Fibroblast of pulmonary artery (primary cell): ENCODE measurements around the gene CDK19.

Experiments used
- DNase-seq: peaks from one replicate; pipeline ENCODE4 v3.0.0-alpha.2; 2010; ENCODE audit warnings: low read depth
- H3K4me3 ChIP-seq: replicated peaks from 2 replicates; pipeline ENCODE4 v1.5.1; 2011; ENCODE audit warnings: low read depth, mild to moderate bottlenecking, control low read depth, low read length, moderate library complexity
- TF ChIP-seq, protein P1 (sequence below): IDR thresholded peaks from 2 replicates; pipeline ENCODE4 v1.5.1; 2011; ENCODE audit warnings: mild to moderate bottlenecking, control low read depth, low read length, inconsistent platforms; ENCODE audit errors: missing control alignments

The CDK19 gene

DNA sequence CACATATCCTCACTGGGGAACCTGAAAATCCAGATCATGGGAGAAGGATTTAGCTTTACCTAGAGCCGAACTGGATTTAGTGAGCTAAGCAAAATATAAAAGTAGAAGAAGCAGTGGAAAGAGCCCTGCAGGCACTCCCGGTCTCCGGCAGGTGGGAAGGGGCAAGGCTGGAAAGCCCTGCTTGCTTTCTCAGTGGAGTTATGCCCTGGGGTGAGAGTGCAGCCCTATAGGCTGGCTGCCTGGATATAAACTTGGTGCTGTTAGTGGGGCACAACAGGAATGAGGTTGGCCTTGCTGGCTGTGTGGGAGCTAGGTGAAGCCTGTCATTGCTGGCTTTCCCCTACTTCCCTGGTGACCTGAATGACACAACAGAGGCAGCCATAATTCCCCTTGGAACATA lies 122.0 kb downstream of the CDK19 start:
- TF ChIP-seq, protein P1, sequence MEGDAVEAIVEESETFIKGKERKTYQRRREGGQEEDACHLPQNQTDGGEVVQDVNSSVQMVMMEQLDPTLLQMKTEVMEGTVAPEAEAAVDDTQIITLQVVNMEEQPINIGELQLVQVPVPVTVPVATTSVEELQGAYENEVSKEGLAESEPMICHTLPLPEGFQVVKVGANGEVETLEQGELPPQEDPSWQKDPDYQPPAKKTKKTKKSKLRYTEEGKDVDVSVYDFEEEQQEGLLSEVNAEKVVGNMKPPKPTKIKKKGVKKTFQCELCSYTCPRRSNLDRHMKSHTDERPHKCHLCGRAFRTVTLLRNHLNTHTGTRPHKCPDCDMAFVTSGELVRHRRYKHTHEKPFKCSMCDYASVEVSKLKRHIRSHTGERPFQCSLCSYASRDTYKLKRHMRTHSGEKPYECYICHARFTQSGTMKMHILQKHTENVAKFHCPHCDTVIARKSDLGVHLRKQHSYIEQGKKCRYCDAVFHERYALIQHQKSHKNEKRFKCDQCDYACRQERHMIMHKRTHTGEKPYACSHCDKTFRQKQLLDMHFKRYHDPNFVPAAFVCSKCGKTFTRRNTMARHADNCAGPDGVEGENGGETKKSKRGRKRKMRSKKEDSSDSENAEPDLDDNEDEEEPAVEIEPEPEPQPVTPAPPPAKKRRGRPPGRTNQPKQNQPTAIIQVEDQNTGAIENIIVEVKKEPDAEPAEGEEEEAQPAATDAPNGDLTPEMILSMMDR, result no peak
- no peak for DNase-seq
- H3K4me3 ChIP-seq, result no peak overlapping the region

DNA sequence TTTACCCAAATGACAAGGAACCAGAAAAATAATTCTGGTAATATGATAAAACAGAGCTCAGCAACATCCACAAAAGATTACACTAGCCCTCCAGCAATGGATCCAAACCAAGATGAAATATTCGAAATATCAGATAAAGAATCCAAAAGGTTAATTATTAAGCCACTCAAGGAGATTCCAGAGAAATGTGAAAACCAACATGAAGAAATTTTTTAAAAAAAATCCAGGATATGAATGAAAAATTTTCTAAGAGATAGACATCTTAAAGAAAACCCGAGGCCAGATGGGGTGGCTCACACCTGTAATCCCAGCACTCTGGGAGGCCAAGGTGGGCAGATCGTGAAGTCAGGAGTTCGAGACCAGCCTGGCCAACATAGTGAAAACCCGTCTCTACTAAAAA lies 124.4 kb downstream of the CDK19 start:
- TF ChIP-seq, protein P1, result no peak
- no peak for DNase-seq
- H3K4me3 ChIP-seq, result no peak overlapping the region

GRCh38 chr6:110690106-110690654 lies 125.1 kb downstream of the CDK19 start:
- no peak for DNase-seq
- TF ChIP-seq, protein P1, result no peak
- no peak overlapping the region for H3K4me3 ChIP-seq

- H3K4me3 ChIP-seq, result no peak overlapping the region
- TF ChIP-seq, protein P1, result no peak
- no peak for DNase-seq
Observed at GRCh38 chr6:110689275-110689935, 125.9 kb downstream of the CDK19 start.

DNA sequence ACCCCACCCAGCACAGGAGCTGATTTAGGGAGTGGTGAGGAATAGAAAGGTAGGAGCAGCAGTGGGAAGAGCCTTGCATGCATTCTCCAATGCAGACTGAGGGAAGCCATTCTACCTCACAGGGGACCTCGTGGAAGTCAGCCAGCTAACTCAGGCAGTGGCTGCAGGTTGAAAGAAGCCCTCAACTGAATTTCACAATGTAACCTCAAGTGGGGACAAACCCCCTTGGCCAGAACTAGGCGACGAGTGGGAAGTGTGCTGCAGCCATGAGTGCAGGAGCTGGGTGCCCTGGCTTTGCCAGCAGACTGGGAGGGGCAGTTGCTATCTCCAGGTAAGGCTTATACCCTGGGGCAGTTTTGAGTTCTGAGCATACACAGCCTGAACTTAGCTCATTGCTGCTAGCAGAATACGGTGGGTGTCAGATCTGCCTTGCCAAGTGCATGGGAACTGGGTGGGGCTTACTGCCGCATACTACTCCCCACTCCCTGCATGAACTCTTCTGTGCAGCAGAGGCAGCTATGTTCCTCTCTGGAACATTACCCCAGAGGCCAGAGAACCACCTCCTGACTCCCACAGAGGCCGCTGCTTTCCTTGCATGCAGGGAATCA lies 126.5 kb downstream of the CDK19 start:
- TF ChIP-seq, protein P1, result no peak
- no peak for DNase-seq

DNA sequence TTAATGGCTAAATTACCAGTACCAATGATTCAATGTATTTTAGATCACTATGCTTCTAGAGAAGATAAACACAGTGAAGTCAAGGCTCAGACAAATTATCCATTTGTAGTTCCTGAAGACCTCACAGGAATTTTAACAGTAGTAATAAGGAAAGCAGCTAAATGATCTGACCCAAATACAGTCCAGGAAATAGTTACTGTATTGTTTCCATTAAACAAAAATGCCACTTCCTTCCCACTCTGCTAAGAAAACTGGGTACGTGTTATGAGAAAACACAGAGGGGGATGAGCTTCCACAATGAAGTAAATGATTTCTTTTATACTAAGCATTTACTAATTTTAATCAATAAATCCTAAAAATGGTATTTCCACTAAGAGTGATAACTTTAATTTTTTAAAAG lies 127.9 kb downstream of the CDK19 start:
- no peak overlapping the region for H3K4me3 ChIP-seq
- TF ChIP-seq, protein P1, result no peak
- DNase-seq, result no peak

More for the DNA sequence above, 126.5 kb downstream of the CDK19 start:
- no peak overlapping the region for H3K4me3 ChIP-seq
